Measurements from ENCODE around the gene USH2A.

USH2A gene

GRCh38 chr1:216422821-216423520 lies at the start of gene USH2A:
Gene USH2A, minus strand, starts transcription at chr1:216423448. Its CDS starts 1,112 bp downstream, at chr1:216422336.
- no peak for DNase-seq

GRCh38 chr1:216466162-216466801 lies 43.0 kb upstream of the USH2A start:
- DNase-seq: no peak

- no peak for DNase-seq
These were observed 41.2 kb upstream of the USH2A start for GRCh38 chr1:216464489-216464888.

GRCh38 chr1:216462066-216462775 lies 39.0 kb upstream of the USH2A start:
- no peak for DNase-seq

- DNase-seq: no peak
These were observed 38.2 kb upstream of the USH2A start for GRCh38 chr1:216461466-216461865.

- DNase-seq: no peak
These were observed 36.5 kb upstream of the USH2A start for GRCh38 chr1:216459651-216460207.

- no peak for DNase-seq
These were observed 35.6 kb upstream of the USH2A start for GRCh38 chr1:216458812-216459211.

- no peak for DNase-seq
These were observed 34.1 kb upstream of the USH2A start for GRCh38 chr1:216457356-216457755.

GRCh38 chr1:216456682-216457081 lies 33.4 kb upstream of the USH2A start:
- DNase-seq: no peak

GRCh38 chr1:216453777-216454176 lies 30.5 kb upstream of the USH2A start:
- DNase-seq: no peak

- no peak for DNase-seq
These were observed 27.0 kb upstream of the USH2A start for GRCh38 chr1:216450227-216450626.

GRCh38 chr1:216448011-216448510 lies 24.8 kb upstream of the USH2A start:
- DNase-seq: no peak

- no peak for DNase-seq
These were observed 14.4 kb upstream of the USH2A start for GRCh38 chr1:216437603-216438002.

GRCh38 chr1:216434232-216434631 lies 11.0 kb upstream of the USH2A start:
- no peak for DNase-seq

GRCh38 chr1:216433175-216433574 lies 9.9 kb upstream of the USH2A start:
- no peak for DNase-seq

- DNase-seq: no peak
These were observed 7.5 kb upstream of the USH2A start for GRCh38 chr1:216430744-216431143.

- no peak for DNase-seq
These were observed 2.3 kb upstream of the USH2A start for GRCh38 chr1:216425577-216425976.

- no peak for DNase-seq
These were observed 2.5 kb downstream of the USH2A start for GRCh38 chr1:216420746-216421145.

- DNase-seq: no peak
These were observed 3.0 kb downstream of the USH2A start for GRCh38 chr1:216420263-216420662.

GRCh38 chr1:216416488-216416887 lies 6.8 kb downstream of the USH2A start:
- DNase-seq: no peak

- DNase-seq: no peak
These were observed 13.2 kb downstream of the USH2A start for GRCh38 chr1:216410026-216410425.

GRCh38 chr1:216390956-216391355 lies 32.3 kb downstream of the USH2A start:
- DNase-seq: no peak

- no peak for DNase-seq
These were observed 33.5 kb downstream of the USH2A start for GRCh38 chr1:216389774-216390173.

GRCh38 chr1:216388558-216388957 lies 34.7 kb downstream of the USH2A start:
- DNase-seq: no peak

Measured in stimulated activated CD8-positive, alpha-beta memory T cell treated with anti-CD3 and anti-CD28 coated beads, Interleukin-4, amount 100 ng/mL, for 48 hours (primary cell).